Stimulated activated CD8-positive, alpha-beta memory T cell treated with anti-CD3 and anti-CD28 coated beads, Interleukin-12 subunit alpha, Interleukin-12 subunit beta, amount 100 ng/mL, for 1 hour (primary cell): Measurements from ENCODE around the gene RPL22.
"Not testable (repeated sequence)": the region's sequence is repeated elsewhere in the genome, so short reads cannot be mapped to it uniquely, and the experiment has no call there.

Experiments used
- DNase-seq: peaks from one replicate; pipeline ENCODE4 v3.0.0-alpha.2; 2020; ENCODE audit warnings: low read depth

The RPL22 gene

DNA sequence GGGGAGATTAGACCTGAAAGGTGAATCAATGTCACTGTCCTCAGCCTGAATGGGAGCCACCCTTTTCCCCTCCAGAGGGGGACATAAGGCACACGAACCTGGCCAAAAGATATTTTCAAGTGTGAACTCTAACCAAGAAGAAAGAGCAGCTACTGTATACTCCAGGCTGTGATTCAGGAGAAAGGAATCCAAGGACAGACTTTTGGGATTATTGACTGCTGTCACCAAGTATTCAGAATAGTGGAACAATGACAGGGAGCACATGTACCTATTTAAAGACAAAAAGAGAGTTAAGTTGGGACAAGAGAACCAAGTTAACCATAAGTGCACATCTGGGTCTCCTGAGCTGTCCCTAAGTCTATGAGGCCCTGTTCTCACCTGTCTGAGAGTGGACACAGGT, 34.0 kb upstream of the RPL22 start:
- no peak for DNase-seq

DNA sequence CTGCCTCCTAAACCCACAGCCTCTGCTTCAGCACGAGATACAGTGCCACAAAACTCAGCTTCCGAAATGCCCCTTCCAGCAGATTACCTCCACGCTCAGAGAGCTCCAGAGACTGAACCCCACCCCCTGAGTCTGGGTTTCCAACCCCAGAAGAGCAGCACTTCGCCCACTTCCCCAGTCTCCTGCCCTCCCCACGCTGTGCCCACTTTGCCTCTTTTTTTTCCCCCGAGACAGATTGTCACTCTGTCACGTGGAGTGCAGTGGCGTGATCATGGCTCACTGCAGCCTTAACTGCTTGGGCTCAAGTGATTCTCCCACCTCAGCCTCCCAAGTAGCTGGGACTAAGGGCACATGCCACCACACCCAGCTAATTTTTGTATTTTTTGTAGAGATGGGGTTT, 26.3 kb upstream of the RPL22 start:
- DNase-seq: no peak

DNA sequence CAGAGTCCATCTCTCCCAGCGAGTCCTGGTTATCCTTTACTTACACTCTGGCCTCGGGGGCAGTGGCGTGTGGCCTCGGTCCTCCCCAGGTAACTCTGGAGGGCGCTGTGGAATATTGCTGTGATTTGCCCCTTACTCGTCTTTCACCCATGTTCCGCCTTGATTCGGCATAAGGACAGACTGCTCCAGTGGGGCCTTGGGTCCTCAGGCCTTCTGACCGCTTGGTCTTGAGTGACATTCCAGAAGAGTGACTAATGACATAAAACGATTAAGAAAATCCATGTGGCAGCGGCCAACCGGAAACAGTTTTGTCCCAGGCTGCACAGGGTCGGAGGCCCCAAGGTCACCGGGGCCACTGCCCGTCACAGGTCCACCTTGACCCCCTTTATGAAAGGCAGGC, 25.3 kb upstream of the RPL22 start:
- DNase-seq: no peak

DNA sequence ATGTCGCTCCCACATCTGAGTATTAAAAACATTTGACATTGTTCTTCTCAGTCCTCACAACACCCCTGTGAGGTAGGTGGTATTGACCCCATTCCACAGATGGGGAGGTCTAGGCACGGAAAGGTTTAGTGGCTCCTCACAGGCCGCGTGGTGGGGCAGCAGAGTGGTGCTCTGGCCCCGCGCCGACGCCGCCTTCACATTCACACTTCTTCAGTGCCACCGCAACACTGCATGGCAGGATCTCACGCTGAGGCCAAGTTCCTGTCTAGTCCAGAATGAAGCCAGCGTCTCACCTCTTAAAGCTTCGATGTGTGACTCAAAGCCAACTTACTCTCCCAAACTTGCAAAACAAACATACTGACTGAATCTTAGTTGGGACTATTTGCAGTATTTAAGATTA, 24.2 kb upstream of the RPL22 start:
- no peak for DNase-seq

DNA sequence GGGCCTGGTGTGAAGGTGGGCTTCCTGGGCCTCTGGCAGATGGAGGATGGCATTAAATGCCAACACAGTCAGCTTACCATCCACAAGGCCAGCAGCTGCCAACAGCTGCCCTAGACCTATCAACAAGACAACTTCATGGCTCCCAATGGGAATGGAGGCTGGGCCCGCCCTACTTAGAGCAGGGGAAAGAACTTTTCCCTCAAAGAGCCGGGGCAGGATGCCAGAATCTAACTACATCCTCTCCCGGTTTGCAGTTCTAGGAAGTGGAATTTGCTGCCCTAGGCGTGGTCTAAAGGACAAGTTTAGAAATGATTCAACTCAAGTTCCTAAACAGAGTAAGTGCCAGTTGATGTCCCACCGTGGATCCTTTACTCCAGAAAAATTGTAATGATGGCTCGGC, 23.2 kb upstream of the RPL22 start:
- no peak for DNase-seq

DNA sequence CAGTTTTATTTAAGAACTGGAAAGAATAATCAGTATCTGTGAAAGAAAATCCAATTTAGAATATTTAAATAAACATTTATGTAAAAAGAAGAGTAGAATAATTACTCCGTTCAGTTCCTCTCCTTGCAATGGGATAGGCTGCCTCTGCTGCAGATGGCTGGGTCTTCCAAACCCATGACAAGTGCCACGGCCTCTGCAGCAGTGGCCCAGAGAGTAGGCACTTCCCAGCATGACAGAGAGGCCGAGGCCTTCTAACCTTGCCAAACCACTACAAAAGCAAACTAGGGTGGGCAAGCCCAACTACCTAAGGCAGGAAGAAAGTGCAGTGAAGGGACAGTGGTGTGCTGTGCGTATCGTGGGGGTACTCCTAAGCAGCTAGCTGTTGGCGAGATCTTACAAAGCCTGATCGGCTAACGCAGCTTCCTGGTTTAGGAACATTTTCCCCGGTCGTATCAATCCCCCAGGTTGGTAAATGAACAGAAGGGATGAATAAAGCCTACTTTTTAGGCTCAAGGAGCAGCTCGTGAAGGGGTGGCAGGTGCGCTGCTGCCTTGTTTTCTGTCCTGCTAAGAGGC, 21.9 kb upstream of the RPL22 start:
- DNase-seq: no peak

DNA sequence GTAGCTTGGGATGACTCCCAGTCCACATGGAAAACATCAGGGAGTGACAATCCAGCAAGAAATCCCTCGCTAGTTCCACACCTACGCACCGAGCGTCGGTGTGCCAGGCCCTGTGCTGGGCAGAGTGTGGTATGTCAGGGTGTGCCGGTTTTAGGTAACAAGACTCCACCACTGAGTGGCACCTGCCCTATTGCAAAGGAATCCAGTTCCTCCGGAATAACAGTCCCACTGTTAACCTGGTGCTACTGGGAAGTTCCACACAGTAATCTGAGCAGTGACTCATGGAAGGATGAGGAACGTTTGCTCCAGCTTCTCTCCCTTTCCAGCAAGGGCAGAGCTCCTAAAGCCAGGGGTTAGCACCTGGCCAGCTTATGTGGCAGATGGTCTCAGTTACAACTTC, 20.8 kb upstream of the RPL22 start:
- no peak for DNase-seq

DNA sequence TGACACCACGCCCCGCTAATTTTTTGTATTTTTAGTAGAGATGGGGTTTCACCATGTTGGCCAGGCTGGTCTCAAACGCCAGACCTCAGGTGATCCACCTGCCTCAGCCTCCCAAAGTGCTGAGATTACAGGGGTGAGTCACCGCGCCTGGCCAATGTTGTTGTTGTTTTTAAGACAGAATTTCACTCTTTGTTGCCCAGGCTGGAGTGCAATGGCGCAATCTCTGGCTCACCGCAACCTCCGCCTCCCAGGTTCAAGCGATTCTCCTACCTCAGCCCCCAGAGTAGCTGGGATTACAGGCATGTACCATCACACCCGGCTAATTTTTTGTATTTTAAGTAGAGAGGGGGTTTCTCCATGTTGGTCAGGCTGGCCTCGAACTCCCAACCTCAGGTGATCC, 20.2 kb upstream of the RPL22 start:
- not testable (repeated sequence) for DNase-seq

DNA sequence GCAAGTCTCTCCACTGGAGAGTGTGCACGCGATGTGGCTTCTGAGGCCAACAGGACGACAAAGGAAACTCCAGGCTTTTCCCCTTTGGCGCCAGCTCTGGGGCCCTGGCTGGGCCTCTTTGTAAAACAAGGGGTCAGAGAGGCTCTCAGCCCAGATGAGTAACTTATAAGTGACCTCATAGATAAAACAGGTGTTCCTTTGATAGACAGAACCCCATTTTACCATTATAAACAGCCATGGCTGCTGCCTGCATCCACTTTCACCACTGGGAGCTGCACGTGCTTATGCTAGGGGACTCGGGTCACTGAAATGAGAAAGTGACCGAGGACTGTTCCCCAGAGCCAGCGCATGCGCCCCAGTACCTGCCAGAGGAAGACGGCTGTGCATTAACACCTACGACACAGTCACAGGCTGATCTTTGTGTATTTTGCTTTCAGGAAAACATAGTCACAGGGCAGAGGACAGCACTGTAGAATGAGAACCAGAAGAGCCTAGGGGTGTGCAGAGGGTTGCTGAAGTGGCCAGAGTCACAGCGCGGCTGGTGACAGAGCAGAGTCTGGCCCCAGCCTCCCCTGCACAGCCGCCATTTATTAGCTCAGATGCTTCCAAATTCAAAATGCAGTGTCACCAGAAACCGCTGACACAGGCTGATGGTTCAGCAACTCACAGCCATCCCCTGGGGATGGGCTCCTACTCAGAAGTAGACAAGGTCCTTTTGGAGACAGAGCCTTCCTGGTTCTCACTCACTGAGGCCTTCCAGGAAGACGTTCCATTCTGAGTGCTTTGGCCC, 19.2 kb upstream of the RPL22 start:
- no peak for DNase-seq

DNA sequence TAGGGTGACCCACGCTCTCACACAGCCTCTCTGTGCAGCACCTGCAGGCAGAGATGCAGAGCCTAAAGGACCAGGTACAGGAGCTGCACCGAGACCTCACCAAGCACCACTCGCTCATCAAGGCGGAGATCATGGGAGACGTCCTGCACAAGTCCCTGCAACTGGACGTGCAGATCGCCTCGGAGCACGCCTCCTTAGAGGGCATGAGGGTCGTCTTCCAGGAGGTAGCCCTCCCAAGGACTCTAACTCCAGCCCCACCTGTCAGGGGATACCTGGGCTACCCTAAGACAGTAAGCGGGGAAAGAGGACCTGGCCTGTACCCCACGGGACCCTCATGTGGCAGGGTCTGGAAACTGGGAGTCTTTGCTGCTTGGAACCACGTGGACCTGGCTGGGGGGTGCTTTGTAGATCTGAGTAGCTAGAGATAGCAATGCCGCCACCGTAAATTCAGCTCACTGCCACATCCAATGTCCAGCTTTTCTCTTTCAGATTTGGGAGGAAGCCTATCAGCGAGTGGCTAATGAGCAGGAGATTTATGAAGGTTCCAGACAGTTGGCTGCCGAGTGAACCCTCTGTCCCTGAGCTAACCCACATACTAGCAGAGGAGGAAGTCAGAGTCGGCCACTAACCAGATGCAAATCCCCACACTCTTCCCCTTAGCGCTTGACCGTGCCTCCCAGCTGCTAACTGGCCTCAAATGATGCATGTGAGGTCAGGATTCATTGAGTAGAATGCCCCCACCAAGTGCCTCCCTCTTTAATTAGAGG, 13.0 kb upstream of the RPL22 start:
- no peak for DNase-seq

DNA sequence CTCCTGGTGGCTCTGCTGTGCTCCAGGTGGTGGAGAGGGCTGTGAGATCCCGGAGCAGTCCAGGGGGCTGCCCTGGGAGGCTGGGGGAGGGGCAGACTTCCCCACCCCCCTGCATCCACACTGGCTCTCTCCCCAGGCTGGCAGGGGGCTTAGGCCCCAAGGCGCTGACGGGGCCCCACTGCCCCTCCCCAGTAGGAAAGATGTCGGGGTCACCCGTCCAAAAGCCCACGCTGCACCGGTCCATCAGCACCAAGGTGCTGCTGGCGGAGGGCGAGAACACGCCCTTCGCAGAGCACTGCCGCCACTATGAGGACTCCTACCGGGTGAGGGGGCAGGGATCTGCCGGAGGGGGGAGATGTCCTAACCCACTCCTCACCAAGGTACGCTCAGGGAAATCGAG, 12.3 kb upstream of the RPL22 start:
- no peak for DNase-seq

DNA sequence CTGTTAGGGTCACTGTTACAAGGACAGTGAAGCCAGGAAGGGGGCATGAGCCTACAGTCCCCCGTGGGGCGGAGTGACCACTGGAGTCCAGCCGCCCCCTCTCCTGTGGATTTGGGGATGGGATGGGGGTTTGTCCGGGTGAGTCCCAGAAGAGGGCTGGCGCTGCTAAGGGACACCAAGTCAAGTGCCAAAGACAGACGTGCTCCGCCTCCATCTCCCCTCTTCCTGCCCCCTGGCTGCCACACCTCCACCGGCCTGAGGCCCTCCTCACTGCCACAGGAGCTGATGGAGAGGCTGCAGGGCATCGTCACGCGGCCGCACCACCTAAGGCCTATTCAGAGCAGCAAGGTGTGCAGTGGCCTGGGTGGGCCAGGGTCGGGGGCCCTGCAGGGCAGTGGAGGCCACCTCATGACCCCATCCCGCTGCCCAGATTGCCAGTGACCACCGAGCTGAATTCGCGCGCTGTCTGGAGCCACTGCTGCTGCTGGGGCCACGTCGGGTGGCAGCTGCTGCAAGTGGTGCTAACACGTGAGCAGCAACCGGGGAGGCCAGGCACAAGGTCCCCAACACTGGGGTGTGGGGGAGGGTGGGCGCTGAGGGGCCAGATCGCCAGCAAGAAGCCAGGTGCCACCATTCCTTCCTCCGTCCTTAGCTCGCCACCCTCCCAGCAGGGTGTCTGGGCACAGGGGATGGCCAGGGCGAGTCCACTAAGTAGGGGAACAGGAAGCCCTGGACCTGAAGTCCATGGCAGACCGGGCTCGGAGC, 11.4 kb upstream of the RPL22 start:
- DNase-seq: no peak

DNA sequence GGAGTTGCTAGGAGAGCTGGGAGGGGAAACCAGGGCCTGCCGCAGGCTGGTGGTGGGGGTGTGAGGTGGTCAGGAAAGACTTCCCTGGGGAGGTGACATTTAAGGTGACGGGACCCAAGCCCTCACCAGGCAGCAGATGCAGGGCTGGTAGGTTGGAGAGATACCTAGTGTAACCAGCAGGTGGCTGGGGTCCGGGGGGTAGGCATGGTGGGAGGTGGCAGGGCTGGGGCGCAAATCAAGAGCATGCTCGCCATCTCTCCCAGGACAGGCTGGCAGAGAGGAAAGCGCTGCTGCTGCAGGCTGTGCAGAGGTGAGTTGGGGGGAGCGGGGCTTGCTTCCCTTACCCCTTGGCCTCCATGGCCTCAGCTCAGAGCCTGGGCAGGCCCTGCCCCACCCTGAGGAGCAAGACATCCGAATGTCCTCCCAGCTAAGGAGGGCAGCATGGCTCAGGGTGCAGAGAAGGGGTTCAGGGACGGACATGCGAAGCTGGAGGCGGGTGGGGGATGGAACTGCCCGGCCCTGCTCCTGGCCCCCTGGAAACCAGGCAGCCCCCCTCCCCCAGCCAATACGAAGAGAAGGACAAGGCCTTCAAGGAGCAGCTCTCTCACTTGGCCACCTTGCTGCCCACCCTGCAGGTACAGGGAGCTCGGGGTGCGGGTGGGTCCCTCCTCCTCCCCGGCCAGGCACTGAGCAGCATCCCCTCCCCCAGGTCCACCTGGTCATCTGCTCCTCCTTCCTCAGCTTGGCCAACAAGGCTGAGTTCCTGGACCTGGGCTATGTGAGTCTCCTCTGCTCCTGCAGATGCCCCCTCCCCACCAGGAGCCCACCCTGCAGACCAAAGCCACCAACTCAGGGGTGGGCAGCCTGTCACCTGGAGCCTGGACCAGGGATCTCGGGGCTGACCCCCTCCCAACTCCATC, 10.5 kb upstream of the RPL22 start:
- no peak for DNase-seq

DNA sequence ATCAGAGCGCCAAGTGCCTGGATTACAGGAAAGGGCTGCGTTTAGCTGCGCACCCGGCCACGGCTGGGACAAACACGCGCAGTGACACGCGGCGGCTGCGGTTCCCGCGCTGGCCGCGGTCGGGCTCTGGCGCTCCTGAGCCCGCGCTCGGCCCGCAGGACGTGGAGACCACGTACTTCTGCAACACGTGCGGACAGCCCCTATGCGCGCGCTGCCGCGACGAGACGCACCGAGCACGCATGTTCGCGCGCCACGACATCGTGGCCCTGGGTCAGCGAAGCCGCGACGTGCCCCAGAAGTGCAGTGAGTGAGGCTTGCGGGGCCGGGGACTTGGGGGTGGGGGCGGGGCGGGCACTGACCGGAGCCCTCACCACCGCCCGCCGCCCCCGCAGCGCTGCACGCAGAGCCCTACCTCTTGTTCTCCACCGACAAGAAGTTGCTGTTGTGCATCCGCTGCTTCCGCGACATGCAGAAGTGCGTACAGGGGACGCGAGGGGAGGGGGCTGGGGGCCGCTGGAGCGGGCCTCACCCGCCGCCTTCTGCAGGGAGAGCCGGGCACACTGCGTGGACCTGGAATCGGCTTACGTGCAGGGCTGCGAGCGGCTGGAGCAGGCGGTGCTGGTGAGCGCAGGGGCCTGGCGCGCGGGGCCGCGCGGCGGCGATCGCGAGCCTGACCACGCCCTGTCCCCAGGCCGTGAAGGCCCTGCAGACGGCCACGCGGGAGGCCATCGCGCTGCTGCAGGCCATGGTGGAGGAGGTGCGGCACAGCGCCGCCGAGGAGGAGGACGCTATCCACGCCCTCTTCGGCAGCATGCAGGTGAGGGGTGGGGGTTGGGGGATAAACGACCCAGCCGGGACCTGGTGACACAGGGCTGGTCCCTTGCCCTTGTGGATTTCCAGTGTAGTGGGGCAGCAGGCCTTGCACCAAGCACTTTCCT, 9.6 kb upstream of the RPL22 start:
- no peak for DNase-seq

DNA sequence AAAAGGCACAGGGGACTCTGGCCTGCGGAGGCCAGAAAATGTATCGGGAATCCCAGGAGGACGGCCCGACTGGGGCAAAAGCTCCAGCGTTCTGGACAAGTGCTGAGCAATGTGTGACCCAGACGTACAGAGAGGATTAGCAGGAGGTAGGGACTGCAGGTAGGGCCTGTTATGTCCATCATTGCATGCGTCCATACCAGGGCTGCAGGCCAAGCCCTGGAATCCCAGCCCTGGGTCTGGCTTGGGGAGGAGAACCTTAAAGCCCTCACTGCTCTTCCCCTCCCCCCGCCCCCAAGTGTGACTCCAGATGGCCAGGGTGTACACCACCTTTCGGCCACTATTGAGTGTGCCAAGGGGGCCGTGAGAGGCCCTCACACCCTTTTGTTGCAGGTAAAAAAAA, 8.5 kb upstream of the RPL22 start:
- DNase-seq: no peak

DNA sequence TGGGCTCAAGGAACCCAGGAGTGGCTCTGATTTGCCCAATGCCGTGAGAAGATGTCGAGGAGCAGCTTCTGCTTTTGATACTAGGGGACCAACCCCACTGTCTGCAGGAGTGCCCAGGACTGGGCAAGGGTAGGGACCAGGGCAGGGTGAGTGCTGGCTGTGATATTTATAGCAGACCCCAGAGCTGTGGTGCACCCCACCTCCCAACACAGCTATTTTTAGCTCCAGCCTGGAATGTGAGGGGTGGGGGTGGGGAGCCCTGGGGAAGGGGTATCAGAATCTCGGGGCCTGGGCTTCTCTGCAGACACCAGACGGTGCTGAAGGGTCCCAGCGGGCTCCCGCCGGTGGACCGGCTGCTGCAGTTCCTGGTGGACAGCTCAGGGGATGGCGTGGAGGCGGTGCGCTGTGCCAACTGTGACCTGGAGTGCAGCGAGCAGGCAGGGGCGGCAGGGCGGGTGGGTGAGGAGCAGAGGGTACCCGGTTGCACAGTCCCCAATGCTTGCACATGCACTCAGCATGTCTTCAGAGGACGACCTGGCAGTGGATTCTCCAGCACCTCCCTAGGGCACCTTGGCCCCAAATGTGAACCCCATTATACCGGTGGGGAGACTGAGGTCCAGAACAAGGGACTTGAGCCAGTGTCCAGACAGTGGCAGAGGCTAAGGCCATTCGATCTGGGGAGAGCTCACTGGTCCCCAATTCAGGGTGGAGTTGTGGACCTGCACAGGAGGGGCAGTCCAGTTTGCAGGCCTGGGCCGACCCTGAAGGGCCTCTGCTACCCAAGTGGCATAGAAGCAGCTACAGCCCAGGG, 7.9 kb upstream of the RPL22 start:
- no peak for DNase-seq

DNA sequence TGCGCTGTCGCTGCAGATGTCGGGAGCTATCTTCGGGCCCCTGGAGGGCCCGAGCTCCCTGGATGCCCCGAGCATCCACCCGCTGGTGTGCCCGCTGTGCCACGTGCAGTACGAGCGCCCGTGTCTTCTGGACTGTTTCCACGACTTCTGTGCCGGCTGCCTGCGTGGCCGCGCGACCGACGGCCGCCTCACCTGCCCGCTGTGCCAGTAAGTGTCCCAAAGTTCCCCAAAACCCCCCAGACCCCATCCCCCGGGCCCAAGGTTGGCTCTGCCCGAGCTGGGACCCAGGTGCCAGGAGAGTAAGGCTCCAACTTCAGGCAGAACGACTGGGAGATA, 7.1 kb upstream of the RPL22 start:
- no peak for DNase-seq

DNA sequence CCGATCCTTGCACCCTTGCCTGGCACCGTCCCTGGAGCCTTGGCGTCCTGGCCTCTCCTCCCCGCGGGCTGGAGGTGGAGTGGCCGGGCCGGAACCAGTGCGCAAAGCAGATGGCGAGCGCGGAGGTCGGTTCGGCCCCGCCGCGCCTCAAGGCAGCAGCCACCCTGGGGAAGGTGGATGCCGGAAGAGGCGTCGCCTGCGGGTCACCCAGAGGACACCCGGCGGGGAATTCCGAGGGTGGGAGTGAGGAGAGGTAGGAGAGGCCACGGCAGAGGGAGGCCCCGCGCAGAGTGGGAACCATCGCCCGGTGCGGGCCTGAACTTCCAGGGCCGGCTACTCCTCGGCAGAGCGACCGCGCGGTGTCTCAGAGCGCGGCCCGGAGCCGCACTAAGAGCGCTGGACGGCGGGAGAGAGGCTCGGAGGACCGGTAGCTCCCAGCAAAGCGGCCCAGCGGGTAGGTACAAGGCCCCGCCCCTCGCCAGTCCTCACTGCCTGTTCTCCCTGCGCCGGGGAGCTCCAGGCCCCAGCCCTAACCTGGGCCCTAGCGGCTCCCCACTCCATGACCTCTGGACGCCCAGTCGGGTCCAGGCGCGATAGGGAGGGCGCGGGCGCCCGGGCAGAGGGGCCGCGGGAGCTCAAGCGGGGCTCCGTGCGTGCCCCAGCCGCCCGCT, 6.6 kb upstream of the RPL22 start, which contains the start of gene RNF207:
Gene RNF207 (plus strand): TSS at position 271 of the 671 bp plus-strand sequence. CDS start 417 bp downstream, outside the sequence.
- peak; percentile 37 for DNase-seq

DNA sequence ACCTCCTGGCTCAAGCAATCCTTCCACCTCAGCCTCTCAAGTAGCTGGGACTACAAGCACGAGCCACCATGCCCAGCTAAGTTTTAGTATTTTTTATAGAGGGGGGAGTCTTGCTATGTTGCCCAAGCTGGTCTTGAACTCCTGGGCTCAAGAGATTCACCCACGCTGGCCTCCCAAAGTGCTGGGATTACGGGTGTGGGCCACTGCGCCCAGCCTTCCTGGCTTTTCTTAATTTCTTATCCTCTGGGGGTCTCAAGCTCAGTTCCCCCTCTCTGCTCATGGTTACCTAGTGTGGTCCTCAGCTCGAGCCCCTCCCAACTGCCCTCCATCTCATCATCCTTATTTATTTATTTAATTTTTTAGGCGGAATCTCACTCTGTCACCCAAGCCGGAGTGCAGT, 2.9 kb upstream of the RPL22 start:
- DNase-seq: no peak
